GM20000 (cell line): ENCODE data around the gene PLA2G4B.

Experiments
- DNase-seq: peaks from one replicate; pipeline ENCODE4 v3.0.0; 2012; ENCODE audit warnings: low spot score
- CTCF ChIP-seq: IDR thresholded peaks from 2 replicates; pipeline ENCODE4 v1.5.1; 2012; ENCODE audit warnings: mild to moderate bottlenecking, control low read depth; ENCODE audit errors: extremely low read depth, missing control alignments

Gene PLA2G4B

GRCh38 chr15:41817327-41817726 lies 21.3 kb upstream of the PLA2G4B start:
- no peak for DNase-seq
- no peak for TF ChIP-seq CTCF

- no peak for TF ChIP-seq CTCF
Measured at GRCh38 chr15:41817781-41818180, 20.9 kb upstream of the PLA2G4B start.

GRCh38 chr15:41819455-41820050 lies 19.1 kb upstream of the PLA2G4B start:
- no peak for DNase-seq
- no peak for TF ChIP-seq CTCF

More at GRCh38 chr15:41817781-41818180, 20.9 kb upstream of the PLA2G4B start:
- DNase-seq, result no peak

GRCh38 chr15:41820791-41821423 lies 17.7 kb upstream of the PLA2G4B start:
- no peak for TF ChIP-seq CTCF
- DNase-seq, result no peak

GRCh38 chr15:41821831-41822230 lies 16.8 kb upstream of the PLA2G4B start:
- no peak for TF ChIP-seq CTCF
- no peak for DNase-seq

GRCh38 chr15:41822471-41822870 lies 16.2 kb upstream of the PLA2G4B start:
- DNase-seq, result no peak
- no peak for TF ChIP-seq CTCF

- TF ChIP-seq CTCF, result no peak
- DNase-seq, result no peak
Measured at GRCh38 chr15:41822957-41823356, 15.7 kb upstream of the PLA2G4B start.
